Fibroblast of mammary gland (primary cell): Measurements from ENCODE around the gene RAPGEF4.

Experiments
- DNase-seq: peaks from one replicate; pipeline ENCODE4 v3.0.0-alpha.2; 2010; ENCODE audit warnings: low read depth
- H3K4me3 ChIP-seq: 2 replicates; pipeline ENCODE4 v1.5.1; 2011; ENCODE audit warnings: low read depth, mild to moderate bottlenecking, low read length, moderate library complexity; ENCODE audit not compliant: control insufficient read depth
- TF ChIP-seq, protein P1 (sequence below): conservative IDR thresholded peaks from 2 replicates; pipeline ENCODE4 v1.5.1; 2011; ENCODE audit warnings: low read depth, low read length, inconsistent platforms; ENCODE audit not compliant: control insufficient read depth, insufficient read depth

Gene RAPGEF4

DNA sequence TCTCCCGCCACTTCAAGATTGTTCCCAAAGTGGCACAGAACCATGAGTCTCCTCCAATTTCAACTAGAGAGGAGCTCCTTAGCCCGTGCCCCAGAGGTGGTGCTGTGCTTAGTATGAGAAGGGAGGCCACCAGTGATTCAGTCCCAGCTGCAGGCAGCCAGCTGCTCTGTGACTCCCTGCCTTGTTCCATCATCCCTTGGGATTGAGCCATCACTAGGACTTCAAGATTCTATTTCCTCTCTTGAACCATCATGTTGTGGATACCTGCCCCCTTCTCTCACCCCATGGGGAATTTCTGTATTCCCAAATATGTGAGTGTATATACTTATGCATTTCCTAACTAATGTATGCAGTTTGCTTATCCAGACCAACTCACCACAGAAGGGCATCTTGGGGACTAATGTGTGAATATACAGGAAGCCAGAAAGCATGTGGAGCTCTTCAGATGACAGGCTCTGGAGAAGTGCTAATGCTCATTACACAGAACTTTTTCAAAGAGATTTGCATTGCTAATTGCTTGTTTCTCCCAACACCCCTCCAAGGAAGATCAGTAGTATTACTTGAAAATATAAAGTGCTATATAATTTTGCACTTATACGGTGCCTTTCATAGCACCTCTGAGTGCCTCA lies 229.0 kb downstream of the RAPGEF4 start:
- TF ChIP-seq, protein P1, sequence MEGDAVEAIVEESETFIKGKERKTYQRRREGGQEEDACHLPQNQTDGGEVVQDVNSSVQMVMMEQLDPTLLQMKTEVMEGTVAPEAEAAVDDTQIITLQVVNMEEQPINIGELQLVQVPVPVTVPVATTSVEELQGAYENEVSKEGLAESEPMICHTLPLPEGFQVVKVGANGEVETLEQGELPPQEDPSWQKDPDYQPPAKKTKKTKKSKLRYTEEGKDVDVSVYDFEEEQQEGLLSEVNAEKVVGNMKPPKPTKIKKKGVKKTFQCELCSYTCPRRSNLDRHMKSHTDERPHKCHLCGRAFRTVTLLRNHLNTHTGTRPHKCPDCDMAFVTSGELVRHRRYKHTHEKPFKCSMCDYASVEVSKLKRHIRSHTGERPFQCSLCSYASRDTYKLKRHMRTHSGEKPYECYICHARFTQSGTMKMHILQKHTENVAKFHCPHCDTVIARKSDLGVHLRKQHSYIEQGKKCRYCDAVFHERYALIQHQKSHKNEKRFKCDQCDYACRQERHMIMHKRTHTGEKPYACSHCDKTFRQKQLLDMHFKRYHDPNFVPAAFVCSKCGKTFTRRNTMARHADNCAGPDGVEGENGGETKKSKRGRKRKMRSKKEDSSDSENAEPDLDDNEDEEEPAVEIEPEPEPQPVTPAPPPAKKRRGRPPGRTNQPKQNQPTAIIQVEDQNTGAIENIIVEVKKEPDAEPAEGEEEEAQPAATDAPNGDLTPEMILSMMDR = no peak
- peak; percentile 44 for DNase-seq

DNA sequence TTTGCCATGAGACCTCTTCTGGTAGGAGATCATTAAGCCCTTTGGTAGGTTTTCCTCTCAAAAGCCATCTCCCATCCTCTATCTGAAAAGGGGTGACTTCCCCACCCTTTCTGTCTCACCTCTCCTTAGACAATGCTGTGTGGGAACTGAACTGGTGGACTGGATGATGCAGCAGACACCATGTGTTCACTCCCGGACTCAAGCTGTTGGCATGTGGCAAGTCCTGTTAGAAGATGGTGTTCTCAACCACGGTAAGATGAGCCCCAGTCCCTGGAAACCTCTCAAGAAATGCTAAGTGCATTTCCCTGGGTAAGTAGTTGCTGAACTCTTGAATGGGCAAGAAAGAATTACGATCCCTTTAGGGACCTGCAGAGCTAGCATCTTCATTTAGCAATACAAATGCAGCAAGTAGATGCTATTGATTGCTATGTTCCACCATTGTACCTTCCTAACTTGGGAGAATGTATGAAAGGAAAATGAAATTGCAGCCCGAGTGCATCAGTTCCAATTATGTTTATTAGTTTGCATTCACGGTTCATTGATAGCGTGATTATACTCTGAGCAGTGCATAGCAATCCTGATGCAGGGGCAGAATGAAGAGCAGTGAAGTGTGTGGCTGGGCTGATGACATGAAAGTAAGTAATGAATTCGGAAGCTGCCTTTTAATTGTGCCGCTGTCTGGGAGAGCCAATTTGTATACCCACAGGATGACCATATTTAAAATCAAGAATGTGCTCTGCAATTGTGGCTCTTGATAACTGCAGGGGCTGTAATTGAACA lies 230.0 kb downstream of the RAPGEF4 start:
- H3K4me3 ChIP-seq = no peak overlapping the region
- peak; percentile 36 for DNase-seq
- TF ChIP-seq, protein P1 = no peak

More for the DNA sequence above, 229.0 kb downstream of the RAPGEF4 start:
- H3K4me3 ChIP-seq = no peak overlapping the region

DNA sequence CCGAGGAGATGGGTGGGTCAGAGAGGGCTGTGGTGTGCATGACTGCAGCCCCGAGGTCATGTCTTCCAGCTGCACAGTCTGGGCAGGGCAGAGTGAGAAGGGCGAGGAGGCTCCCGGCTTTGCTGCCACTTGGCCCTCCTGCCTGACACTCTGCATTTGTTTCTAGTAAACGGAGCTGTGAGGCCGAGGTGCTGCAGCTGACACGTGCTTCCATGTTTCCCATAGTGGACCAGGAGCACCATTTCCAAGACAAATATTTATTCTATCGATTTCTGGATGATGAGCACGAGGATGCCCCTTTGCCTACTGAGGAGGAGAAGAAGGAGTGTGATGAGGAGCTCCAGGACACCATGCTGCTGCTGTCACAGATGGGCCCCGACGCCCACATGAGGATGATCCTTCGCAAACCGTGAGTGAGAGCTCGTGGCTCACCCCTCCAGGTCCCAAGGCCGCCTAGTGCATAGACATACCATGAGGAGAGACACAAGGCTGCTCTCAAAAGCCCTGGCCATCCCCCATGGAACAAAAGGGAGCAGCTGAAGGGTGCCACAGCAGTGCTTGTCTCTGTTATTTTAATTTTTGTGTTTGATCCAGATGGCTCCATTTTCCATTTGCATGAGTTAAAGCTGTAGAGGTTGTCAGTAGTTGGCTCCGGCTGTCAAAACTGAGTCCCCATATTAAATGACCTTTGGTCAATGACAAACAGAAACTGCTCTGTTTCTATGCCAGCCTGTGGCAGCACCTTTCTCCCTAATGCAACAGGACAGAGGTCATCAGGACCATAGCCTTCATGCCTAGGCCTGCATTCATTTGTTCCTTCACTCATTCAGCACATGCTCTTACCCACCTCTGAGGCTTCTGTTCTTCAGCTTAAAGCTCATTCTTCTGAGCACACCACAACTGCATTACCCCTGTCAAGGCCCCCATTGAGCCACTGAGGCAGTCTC lies 231.7 kb downstream of the RAPGEF4 start:
- H3K4me3 ChIP-seq = no peak overlapping the region
- DNase-seq = no peak
- TF ChIP-seq, protein P1 = no peak

DNA sequence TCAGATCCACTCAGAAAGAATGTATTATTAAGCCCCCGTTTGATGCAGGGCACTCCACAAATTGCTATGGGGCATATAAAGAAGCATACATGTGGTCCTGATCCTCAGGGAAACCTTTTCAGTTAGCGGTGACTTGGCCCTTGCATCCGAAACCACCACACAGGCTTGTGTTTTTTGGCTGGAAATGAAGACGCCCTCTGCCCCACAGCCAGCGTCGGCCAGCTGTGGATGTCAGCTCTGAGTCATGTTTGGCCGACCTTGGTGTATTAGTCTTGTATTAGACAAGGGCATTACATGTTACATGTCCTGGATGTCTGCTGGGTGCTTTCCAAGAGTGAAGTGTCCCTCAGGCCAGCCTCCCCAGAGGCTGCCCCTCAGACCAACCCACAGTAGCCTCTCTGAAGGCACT lies 232.4 kb downstream of the RAPGEF4 start:
- DNase-seq = peak; percentile 97
- no peak overlapping the region for H3K4me3 ChIP-seq
- TF ChIP-seq, protein P1 = no peak

DNA sequence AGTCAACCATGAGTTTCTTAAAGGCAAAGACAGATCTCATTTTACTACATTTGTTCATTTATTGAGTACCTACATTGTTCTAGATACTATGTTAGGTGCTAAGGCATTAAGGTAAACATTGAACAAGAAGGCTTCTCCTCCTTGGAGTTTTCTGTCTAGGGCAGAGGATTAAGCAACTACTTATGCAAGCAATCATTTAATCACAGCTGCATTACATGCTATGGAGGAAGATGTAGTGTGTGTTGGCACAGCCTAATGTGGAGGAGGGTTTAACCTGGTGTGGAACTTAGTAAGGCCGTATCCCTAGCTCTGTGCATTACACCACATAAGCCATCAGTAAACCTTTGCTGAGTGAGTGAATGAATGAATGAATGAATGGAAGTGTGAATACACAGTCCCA lies 233.5 kb downstream of the RAPGEF4 start:
- H3K4me3 ChIP-seq = no peak overlapping the region
- TF ChIP-seq, protein P1 = no peak
- DNase-seq = peak; percentile 74

DNA sequence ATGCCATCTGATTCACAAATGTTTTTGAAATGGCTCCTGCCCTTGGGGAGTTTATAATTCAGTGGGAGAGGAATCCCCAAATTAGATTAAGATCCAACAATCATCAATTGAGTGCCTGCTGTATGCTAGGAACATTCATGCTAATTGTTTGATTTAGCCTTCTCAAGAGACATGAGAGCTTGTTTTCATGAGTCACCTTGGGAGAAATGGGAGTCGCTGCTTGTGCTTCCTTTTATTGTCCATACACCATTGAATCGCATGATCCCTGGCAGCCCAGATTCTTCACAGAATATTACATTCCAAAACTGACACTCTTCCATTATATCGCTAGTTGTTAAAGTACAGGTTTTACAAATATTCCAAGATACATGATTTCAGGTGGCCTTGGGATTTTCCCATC lies 234.0 kb downstream of the RAPGEF4 start:
- TF ChIP-seq, protein P1 = no peak
- H3K4me3 ChIP-seq = no peak overlapping the region
- DNase-seq = peak; percentile 53
